Activated B cell treated with CpG ODN at 0.5 μM for 24 hours (primary cell): ENCODE data around the gene S100A8. TPM values are rescaled to one million over a fixed set of nuclear protein-coding genes. Genes with fewer than 3 reads are reported as not detected.
"Not testable (repeated sequence)": the region's sequence is repeated elsewhere in the genome, so short reads cannot be mapped to it uniquely, and the experiment has no call there.

Source experiments
- ATAC-seq: fragments of 200-7000 bp; cut with Tn5 transposase; one replicate; pipeline ENCODE4 v1.10.0; 2021; ENCODE audit warnings: low read depth, mild to moderate bottlenecking, moderate library complexity
- CTCF ChIA-PET: fragments of 350-600 bp; sonication (Branson Sonifier 250); formaldehyde crosslinking; loops from one replicate; lab custom pipeline; 2021; ENCODE audit warnings: antibody characterized with exemption; lab: Charles Lee
- POLR2A ChIA-PET: fragments of 350-600 bp; sonication (Branson Sonifier 250); formaldehyde crosslinking; loops from one replicate; lab custom pipeline; 2021; ENCODE audit warnings: antibody characterized with exemption; lab: Charles Lee
- DNase-seq: peaks from one replicate; pipeline ENCODE4 v3.0.0; 2022
- H3K27ac Mint-ChIP-seq: one replicate; pipeline ENCODE4 v1.8.0; 2020; ENCODE audit warnings: mixed read lengths
- H3K27me3 Mint-ChIP-seq: one replicate; pipeline ENCODE4 v1.8.0; 2021; ENCODE audit warnings: mixed read lengths
- H3K36me3 Mint-ChIP-seq: one replicate; pipeline ENCODE4 v1.8.0; 2021; ENCODE audit warnings: low read depth, mixed read lengths
- H3K4me1 Mint-ChIP-seq: one replicate; pipeline ENCODE4 v1.8.0; 2021; ENCODE audit warnings: mixed read lengths
- H3K4me3 Mint-ChIP-seq: one replicate; pipeline ENCODE4 v1.8.0; 2020; ENCODE audit warnings: mild to moderate bottlenecking, mixed read lengths
- H3K9me3 Mint-ChIP-seq: one replicate; pipeline ENCODE4 v1.8.0; 2020; ENCODE audit warnings: mixed read lengths
- intact Hi-C: fragments of 100-400 bp; cut with micrococcal nuclease; formaldehyde crosslinking; loops from one replicate; pipeline ENCODE4 v1.15.1; 2024
- total RNA-seq: library from RNA; stranded (reverse); gene quantifications from 2 replicates; pipeline ENCODE4 v1.2.3, GENCODE V29; 2022
- TF ChIP-seq, protein P1 (sequence below): fragments of 200-600 bp; IDR thresholded peaks from one replicate; pipeline ENCODE4 v1.8.0; 2022; ENCODE audit warnings: antibody characterized with exemption, mild to moderate bottlenecking

Gene S100A8
- total RNA-seq, 1 donor from 2014 or later, result not detected

- H3K36me3 Mint-ChIP-seq, result no peaks in the 10 kb centered on the region
- intact Hi-C loops, result no loop called here
- no peak within 1 kb of the TSS for H3K4me3 Mint-ChIP-seq
- DNase-seq, result no peak
- ChIA-PET POLR2A (no interaction called here), CTCF (no interaction called here)
- H3K27ac Mint-ChIP-seq, result no peak within 1 kb of the TSS
- ATAC-seq, result no peak
- H3K9me3 Mint-ChIP-seq, result peaks cover 7% of the 10 kb centered on the region
- no peaks in the 10 kb centered on the region for H3K4me1 Mint-ChIP-seq
- TF ChIP-seq, protein P1, sequence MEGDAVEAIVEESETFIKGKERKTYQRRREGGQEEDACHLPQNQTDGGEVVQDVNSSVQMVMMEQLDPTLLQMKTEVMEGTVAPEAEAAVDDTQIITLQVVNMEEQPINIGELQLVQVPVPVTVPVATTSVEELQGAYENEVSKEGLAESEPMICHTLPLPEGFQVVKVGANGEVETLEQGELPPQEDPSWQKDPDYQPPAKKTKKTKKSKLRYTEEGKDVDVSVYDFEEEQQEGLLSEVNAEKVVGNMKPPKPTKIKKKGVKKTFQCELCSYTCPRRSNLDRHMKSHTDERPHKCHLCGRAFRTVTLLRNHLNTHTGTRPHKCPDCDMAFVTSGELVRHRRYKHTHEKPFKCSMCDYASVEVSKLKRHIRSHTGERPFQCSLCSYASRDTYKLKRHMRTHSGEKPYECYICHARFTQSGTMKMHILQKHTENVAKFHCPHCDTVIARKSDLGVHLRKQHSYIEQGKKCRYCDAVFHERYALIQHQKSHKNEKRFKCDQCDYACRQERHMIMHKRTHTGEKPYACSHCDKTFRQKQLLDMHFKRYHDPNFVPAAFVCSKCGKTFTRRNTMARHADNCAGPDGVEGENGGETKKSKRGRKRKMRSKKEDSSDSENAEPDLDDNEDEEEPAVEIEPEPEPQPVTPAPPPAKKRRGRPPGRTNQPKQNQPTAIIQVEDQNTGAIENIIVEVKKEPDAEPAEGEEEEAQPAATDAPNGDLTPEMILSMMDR, result no peak
- H3K27me3 Mint-ChIP-seq, result peaks cover 13% of the 10 kb centered on the region
Observed at GRCh38 chr1:153415850-153416570, 25.1 kb upstream of the S100A8 start, which contains the start of gene S100A7A. S100A7A (plus strand) TSS chr1:153416520; CDS start chr1:153418083, 1,563 bp downstream.

GRCh38 chr1:153413961-153414360, 23.1 kb upstream of the S100A8 start:
- CTCF ChIA-PET, ATAC-seq, H3K4me3 Mint-ChIP-seq, POLR2A ChIA-PET, intact Hi-C loops, H3K27ac Mint-ChIP-seq, DNase-seq, H3K9me3 Mint-ChIP-seq, H3K36me3 Mint-ChIP-seq, H3K4me1 Mint-ChIP-seq: not testable (repeated sequence)
- peaks cover 12% of the 10 kb centered on the region for H3K27me3 Mint-ChIP-seq

DNA sequence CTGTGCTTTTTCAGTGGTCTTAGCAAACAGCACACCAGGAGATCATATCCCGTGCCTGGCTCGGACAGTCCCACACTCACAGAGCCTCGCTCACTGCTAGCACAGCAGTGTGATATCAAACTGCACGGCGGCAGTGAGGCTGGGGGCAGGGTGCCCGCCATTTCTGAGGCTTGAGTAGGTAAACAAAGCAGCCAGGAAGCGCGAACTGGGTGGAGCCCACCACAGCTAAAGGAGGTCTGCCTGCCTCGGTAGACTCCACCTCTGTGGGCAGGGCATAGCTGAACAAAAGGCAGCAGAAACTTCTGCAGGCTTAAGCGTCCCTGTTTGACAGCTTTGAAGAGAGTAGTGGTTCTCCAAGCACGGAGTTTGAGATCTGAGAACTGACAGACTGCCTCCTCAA, 16.4 kb upstream of the S100A8 start:
- H3K9me3 Mint-ChIP-seq, H3K36me3 Mint-ChIP-seq, DNase-seq, POLR2A ChIA-PET, H3K4me3 Mint-ChIP-seq, ATAC-seq, H3K27ac Mint-ChIP-seq, H3K4me1 Mint-ChIP-seq, CTCF ChIA-PET, intact Hi-C loops: not testable (repeated sequence)
- H3K27me3 Mint-ChIP-seq, result peaks cover 35% of the 10 kb centered on the region

GRCh38 chr1:153405825-153406599, 15.1 kb upstream of the S100A8 start:
- POLR2A ChIA-PET, CTCF ChIA-PET: not testable (repeated sequence)
- intact Hi-C loops, result loop anchor here (2.0 kb wide), 1 partner anchor 53 kb away; no protein-coding TSS in a partner anchor

DNA sequence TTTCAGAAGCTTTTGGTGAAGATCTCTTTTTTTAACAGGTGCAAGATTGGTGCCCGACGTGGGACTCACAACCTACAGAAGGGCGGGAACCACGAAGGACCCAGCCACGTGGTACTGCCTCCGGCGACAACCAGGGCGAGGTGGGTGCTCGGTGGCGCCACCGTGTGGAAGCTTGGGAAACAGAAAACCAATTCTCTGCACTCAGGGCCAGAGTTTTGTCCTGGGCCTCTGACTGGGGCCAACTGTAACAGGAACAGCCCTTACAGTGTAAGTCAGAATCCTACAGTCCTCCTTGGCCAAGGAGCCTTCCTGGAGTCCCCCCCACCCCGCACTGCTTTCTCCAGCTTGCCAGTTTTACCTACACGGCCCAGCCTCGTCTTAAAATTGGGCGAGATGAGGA, 13.9 kb upstream of the S100A8 start:
- POLR2A ChIA-PET, result no interaction called here
- Mint-ChIP-seq H3K9me3 (no peaks in the 10 kb centered on the region), H3K4me1 (no peaks in the 10 kb centered on the region), H3K27me3 (peaks cover 31% of the 10 kb centered on the region), H3K4me3 (no peak overlapping the region), H3K36me3 (no peaks in the 10 kb centered on the region), H3K27ac (no peak overlapping the region)
- DNase-seq (no peak), ATAC-seq (no peak)
- intact Hi-C loops, result loop anchor here (2.0 kb wide), 1 partner anchor 52 kb away; no protein-coding TSS in a partner anchor
- CTCF ChIA-PET, result no interaction called here
- TF ChIP-seq, protein P1, result no peak

More at GRCh38 chr1:153405825-153406599, 15.1 kb upstream of the S100A8 start:
- H3K36me3 Mint-ChIP-seq, DNase-seq, H3K27ac Mint-ChIP-seq, H3K4me3 Mint-ChIP-seq, H3K9me3 Mint-ChIP-seq, ATAC-seq, H3K4me1 Mint-ChIP-seq: not testable (repeated sequence)
- peaks cover 35% of the 10 kb centered on the region for H3K27me3 Mint-ChIP-seq

DNA sequence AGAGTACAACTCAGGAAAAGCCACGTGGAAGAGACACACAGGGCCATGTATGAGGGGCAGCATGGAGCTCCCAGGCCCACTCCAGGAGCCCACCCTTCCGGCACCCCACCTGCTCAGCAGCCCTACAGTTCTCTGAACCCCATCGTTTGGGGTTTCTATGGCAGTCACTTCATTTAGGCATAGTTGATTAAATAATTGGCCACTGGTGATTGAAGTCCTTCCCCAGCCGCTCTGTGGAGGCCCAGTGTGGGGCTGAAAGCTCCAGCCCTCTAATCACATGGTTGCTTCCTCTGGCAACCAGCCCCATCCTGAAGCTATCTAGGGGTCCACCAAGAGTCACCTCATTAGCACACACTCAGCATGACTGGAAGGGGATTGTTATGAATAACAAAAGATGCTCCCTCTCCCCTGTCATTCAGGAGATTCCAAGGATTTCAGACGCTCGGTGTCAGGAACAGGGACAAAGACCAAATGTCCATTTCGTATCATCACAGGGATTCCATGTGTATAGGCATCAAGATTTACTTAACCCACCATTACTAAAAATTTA, 13.3 kb upstream of the S100A8 start:
- no peaks in the 10 kb centered on the region for H3K9me3 Mint-ChIP-seq
- POLR2A ChIA-PET, result no interaction called here
- ATAC-seq, result no peak
- no peak for DNase-seq
- H3K4me3 Mint-ChIP-seq, result no peak overlapping the region
- intact Hi-C loops, result loop anchor here (2.0 kb wide), 1 partner anchor 51 kb away; no protein-coding TSS in a partner anchor
- no peaks in the 10 kb centered on the region for H3K36me3 Mint-ChIP-seq
- CTCF ChIA-PET, result no interaction called here
- no peak overlapping the region for H3K27ac Mint-ChIP-seq
- peaks cover 32% of the 10 kb centered on the region for H3K27me3 Mint-ChIP-seq
- TF ChIP-seq, protein P1, result no peak
- no peaks in the 10 kb centered on the region for H3K4me1 Mint-ChIP-seq
